ENCODE data around the gene SAMD1. TPM values are rescaled to one million over a fixed set of nuclear protein-coding genes. Genes with fewer than 3 reads are reported as not detected.

The SAMD1 gene
- 10 to 100 TPM; 25.4 to 48.2 TPM for total RNA-seq

DNA sequence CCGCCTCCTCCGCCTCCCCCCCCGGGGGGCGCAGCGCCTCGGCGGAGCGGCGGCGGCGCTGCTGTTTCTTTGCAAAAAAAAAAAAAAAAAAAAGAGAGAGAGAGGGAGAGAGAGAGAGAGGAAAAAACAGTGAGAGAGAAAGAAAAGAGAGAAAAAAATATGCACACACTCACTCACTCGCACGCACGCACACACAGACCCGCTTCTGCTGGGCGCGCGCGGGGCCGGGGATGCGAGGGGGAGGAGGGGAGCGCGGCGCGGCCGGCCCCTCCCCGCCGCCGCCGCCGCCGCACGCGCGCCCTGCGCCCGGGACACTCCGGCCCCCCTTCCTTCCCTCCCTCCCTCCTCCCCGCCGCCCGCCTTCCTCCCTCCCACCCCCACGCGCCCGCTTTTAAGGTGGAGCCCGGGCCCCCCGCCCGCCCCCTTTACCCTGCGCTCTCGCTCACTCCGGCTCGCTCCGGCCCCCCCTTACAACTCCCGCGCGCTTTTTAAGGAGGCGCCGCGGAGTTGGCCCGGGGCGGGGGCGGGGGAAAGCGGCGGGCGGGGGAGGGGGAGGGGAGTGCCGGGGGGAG, at the start of gene SAMD1:
Gene SAMD1, minus strand, starts transcription at position 243 of the 572 bp plus-strand sequence.
- peak within 1 kb of the TSS; percentile 84 to 92 for H3K27ac ChIP-seq
- H3K36me3 ChIP-seq: no peaks in the 10 kb centered on the region
- under 1% methylated on average over 34 of the region's 65 CpGs for WGBS
- H3K4me3 ChIP-seq: peak within 1 kb of the TSS; percentile 82 to 89
- H3K9me3 ChIP-seq: no peaks in the 10 kb centered on the region
- TF ChIP-seq, protein P1, sequence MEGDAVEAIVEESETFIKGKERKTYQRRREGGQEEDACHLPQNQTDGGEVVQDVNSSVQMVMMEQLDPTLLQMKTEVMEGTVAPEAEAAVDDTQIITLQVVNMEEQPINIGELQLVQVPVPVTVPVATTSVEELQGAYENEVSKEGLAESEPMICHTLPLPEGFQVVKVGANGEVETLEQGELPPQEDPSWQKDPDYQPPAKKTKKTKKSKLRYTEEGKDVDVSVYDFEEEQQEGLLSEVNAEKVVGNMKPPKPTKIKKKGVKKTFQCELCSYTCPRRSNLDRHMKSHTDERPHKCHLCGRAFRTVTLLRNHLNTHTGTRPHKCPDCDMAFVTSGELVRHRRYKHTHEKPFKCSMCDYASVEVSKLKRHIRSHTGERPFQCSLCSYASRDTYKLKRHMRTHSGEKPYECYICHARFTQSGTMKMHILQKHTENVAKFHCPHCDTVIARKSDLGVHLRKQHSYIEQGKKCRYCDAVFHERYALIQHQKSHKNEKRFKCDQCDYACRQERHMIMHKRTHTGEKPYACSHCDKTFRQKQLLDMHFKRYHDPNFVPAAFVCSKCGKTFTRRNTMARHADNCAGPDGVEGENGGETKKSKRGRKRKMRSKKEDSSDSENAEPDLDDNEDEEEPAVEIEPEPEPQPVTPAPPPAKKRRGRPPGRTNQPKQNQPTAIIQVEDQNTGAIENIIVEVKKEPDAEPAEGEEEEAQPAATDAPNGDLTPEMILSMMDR (IDR thresholded peaks at IDR 0.05): no peak
- no peaks in the 10 kb centered on the region for H3K4me1 ChIP-seq (replicated peaks)
- intact Hi-C loops (cut with DNase I): loop anchor here (2.0 kb wide), 1 partner anchor 26 kb away; the partner anchor contains the start of gene PRKACA
- no peaks in the 10 kb centered on the region for H3K27me3 ChIP-seq (replicated peaks; ENCODE audit: insufficient read depth)
- peak; percentile 90 for DNase-seq (ENCODE audit: low spot score)

GRCh38 chr19:14139944-14140343, 49.4 kb upstream of the SAMD1 start:
- H3K27ac ChIP-seq: no peak overlapping the region
- 90% methylated on average over 9 of the region's 9 CpGs for WGBS
- no peak for DNase-seq (ENCODE audit: low spot score)

DNA sequence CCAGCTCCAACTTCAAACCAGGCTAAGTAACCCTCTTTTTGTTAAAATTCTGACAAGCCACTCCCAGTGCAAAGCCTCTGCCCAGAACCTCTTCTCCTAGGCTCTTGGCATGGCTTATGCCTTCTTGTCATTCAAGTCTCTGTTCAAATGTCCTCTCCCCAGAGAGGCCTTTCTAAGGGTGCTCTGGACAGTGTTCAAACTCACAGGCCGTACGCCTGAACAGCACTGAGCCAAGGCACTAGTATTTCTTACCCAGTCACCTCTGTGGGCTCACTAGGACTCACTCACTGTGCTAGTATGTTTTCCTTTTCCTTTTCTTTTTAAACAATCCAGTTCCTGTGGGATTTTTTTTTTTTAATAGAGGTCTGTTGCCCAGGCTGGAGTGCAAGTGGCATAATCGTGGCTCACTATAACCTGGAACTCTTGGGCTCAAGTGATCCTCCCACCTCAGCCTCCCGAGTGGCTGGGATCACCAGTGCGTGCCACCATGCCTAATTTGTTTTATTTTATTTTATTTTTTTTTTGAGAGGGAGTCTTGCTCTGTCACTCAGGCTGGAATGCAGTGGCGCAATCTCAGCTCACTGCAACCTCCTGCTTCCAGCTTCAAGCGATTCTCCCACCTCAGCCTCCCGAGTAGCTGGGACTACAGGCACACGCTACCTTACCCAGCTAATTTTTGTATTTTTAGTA, 48.2 kb upstream of the SAMD1 start:
- no peak for DNase-seq (ENCODE audit: low spot score)
- H3K4me1 ChIP-seq (replicated peaks): peaks cover 11% of the 10 kb centered on the region
- no peaks in the 10 kb centered on the region for H3K9me3 ChIP-seq
- no peaks in the 10 kb centered on the region for H3K27me3 ChIP-seq (replicated peaks; ENCODE audit: insufficient read depth)
- no peak for TF ChIP-seq POLR2AphosphoS5 (IDR thresholded peaks at IDR 0.05)
- H3K36me3 ChIP-seq: no peaks in the 10 kb centered on the region
- H3K4me3 ChIP-seq: no peak overlapping the region
- peak overlapping the region; percentile 8 to 93 for H3K27ac ChIP-seq
- 66% methylated on average over 9 of the region's 9 CpGs for WGBS
- intact Hi-C loops (cut with DNase I): loop anchor here (5.0 kb wide), 2 partner anchors 269 to 379 kb away; partner anchors contain the start of gene DNAJB1

More at GRCh38 chr19:14139944-14140343, 49.4 kb upstream of the SAMD1 start:
- no peaks in the 10 kb centered on the region for H3K36me3 ChIP-seq
- intact Hi-C loops (cut with DNase I): loop anchor here (5.0 to 10.0 kb wide), 3 partner anchors 267 to 377 kb away; partner anchors contain the start of genes DNAJB1 and PTGER1
- no peaks in the 10 kb centered on the region for H3K27me3 ChIP-seq (replicated peaks; ENCODE audit: insufficient read depth)
- H3K4me3 ChIP-seq: no peak overlapping the region
- TF ChIP-seq POLR2AphosphoS5 (IDR thresholded peaks at IDR 0.05): no peak
- H3K9me3 ChIP-seq: no peaks in the 10 kb centered on the region
- H3K4me1 ChIP-seq (replicated peaks): peaks cover 11% of the 10 kb centered on the region

DNA sequence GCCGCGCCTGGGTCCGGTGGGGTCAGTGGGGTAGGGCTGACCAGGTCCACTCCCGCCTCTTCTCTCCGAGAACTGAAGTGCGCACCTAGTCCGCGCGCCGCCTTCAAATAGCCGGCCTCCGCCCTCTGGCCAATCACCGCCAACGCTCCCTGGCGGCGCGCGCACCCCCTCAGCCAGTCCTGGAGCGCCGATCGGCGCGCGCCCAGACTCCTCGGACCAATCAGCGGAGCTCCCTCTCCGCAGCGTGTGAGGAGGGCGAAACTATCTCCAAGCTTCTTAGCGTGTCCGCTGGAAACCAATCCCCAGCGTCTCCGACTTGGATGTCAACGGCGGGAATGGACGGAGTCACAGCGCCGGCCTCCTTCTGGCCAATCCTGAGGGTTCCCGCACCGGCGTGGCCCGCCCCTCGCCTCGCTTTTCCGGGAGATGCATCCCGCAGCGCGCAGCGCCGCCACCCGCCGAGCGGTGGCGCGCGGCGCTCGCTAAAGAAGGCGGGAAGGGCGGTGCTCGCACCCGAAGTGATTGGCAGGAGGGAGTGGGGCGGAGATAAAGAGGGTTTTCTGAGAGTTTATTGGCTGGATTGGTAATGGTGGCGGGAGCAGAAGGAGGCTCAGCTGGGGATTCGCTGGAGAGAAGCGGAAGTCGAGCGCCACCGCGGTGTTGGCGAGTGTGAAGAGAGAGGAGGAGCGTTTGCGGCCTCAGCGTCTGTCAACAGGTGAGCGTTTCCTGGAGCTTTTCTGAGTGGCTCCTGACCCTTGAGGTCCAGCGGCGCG, 46.1 kb upstream of the SAMD1 start, which contains the start of gene ASF1B:
Gene ASF1B, minus strand, starts transcription at position 81 of the 773 bp plus-strand sequence. CDS start 133 bp downstream, outside the sequence.
- Histone ChIP-seq H3K4me1 (replicated peaks) (peaks cover 11% of the 10 kb centered on the region), H3K27me3 (replicated peaks; ENCODE audit: insufficient read depth) (no peaks in the 10 kb centered on the region), H3K36me3 (no peaks in the 10 kb centered on the region), H3K27ac (peak within 1 kb of the TSS; percentile 93 to 98), H3K4me3 (peak within 1 kb of the TSS; percentile 60 to 77), H3K9me3 (no peaks in the 10 kb centered on the region)
- peak; percentile 99 for DNase-seq (ENCODE audit: low spot score)
- WGBS: under 1% methylated on average over 72 of the region's 78 CpGs
- TF ChIP-seq POLR2AphosphoS5 (IDR thresholded peaks at IDR 0.05) (peak; percentile 94), POLR2A (IDR thresholded peaks at IDR 0.05) (peak; percentile 87)
- TF ChIP-seq, protein P1 (IDR thresholded peaks at IDR 0.05): peak; percentile 91 to 100 (median 96)
- intact Hi-C loops (cut with DNase I): loop anchor here (2.0 to 5.0 kb wide), 3 partner anchors 18 to 381 kb away; partner anchors contain the start of gene DNAJB1

DNA sequence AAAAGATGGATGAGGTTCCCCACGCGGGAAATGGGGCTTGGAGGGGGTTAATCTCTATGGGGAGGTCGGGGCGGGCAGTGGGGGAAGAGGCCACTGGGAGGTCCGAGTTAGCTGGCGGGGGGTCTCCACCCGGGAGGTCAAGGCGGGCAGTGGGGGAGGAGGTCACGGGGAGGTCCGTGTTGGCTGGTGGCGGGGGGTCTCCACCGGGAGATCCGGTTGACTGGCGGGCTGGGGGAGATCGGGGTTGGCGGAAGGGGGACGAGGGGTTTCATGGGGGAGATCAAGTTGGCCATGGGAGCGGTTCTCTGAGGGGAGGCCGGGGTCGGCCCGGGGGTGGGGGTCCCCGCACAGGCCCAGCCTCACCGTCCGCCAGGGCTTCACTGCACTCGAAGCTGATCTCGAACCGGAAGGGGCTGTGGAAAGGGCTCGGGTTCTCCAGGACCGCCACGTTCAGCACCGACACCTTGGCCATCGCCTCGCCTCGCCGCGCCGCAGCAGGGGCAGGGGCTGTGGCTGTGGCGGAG, 45.5 kb upstream of the SAMD1 start:
- H3K36me3 ChIP-seq: no peaks in the 10 kb centered on the region
- H3K9me3 ChIP-seq: no peaks in the 10 kb centered on the region
- peak overlapping the region; percentile 5 to 28 for H3K27ac ChIP-seq
- peaks cover 11% of the 10 kb centered on the region for H3K4me1 ChIP-seq (replicated peaks)
- no peak for DNase-seq (ENCODE audit: low spot score)
- peak overlapping the region; percentile 36 to 49 for H3K4me3 ChIP-seq
- no peak for TF ChIP-seq POLR2AphosphoS5 (IDR thresholded peaks at IDR 0.05)
- no peak for TF ChIP-seq POLR2A (IDR thresholded peaks at IDR 0.05)
- TF ChIP-seq, protein P1 (IDR thresholded peaks at IDR 0.05): no peak
- no peaks in the 10 kb centered on the region for H3K27me3 ChIP-seq (replicated peaks; ENCODE audit: insufficient read depth)
- intact Hi-C loops (cut with DNase I): loop anchor here (2.0 to 5.0 kb wide), 3 partner anchors 17 to 381 kb away; partner anchors contain the start of gene DNAJB1
- WGBS: 1% methylated on average over 26 of the region's 38 CpGs

All from prostate gland (tissue), 2 donors.